PC-9 (cell line): ENCODE measurements around the gene MYLK. TPM values are rescaled to one million over a fixed set of nuclear protein-coding genes. Genes with fewer than 3 reads are reported as not detected.

ENCODE experiments used
- BruUV-seq: library from RNA; stranded (reverse); fragments of 400-500 nt; replicated peaks from 2 replicates; lab custom pipeline; 2021; lab: Mats Ljungman, UMichigan
- CTCF ChIA-PET: fragments of 300-600 bp; sonication (Branson Sonifier 250); formaldehyde crosslinking; loops from one replicate; lab custom pipeline; 2022; ENCODE audit warnings: antibody characterized with exemption; lab: Charles Lee
- POLR2A ChIA-PET: fragments of 300-600 bp; sonication (Branson Sonifier 250); formaldehyde crosslinking; loops from one replicate; lab custom pipeline; 2022; ENCODE audit warnings: antibody characterized with exemption; ENCODE audit not compliant: unreplicated experiment; lab: Charles Lee
- DNase-seq, 2 experiments: peaks; one replicate each; pipeline versions ENCODE4 v3.0.0 to v3.0.0-alpha.2; 2015 to 2022; ENCODE audit warnings: mixed read lengths in 1 of 2
- H2AFZ ChIP-seq: fragments of 200-600 bp; sonication (generic); 2 replicates; pipeline ENCODE4 v1.8.1; 2017; ENCODE audit warnings: antibody characterized with exemption
- H3F3A ChIP-seq: fragments of 200-600 bp; sonication (generic); 2 replicates; pipeline ENCODE4 v1.8.1; 2017; ENCODE audit warnings: antibody characterized with exemption, mild to moderate bottlenecking, low read depth; ENCODE audit not compliant: insufficient read depth
- H3K27ac ChIP-seq: fragments of 200-600 bp; sonication (generic); 2 replicates; pipeline ENCODE4 v1.6.1; 2016; ENCODE audit warnings: mixed run types
- H3K27me3 ChIP-seq: fragments of 200-600 bp; sonication (generic); 2 replicates; pipeline ENCODE4 v1.6.1; 2016; ENCODE audit warnings: low read depth, mixed run types; ENCODE audit not compliant: insufficient read depth
- H3K36me3 ChIP-seq: fragments of 200-600 bp; sonication (generic); 2 replicates; pipeline ENCODE4 v1.6.1; 2016; ENCODE audit warnings: low read depth, mixed run types
- H3K4me1 ChIP-seq: fragments of 200-600 bp; sonication (generic); replicated peaks from 2 replicates; pipeline ENCODE4 v1.6.1; 2016; ENCODE audit warnings: mixed run types; ENCODE audit not compliant: insufficient read depth
- H3K4me2 ChIP-seq: fragments of 200-600 bp; sonication (generic); 2 replicates; pipeline ENCODE4 v1.6.1; 2017; ENCODE audit warnings: mixed run types
- H3K4me3 ChIP-seq: fragments of 200-600 bp; sonication (generic); 2 replicates; pipeline ENCODE4 v1.6.1; 2016; ENCODE audit warnings: mixed run types
- H3K79me2 ChIP-seq: fragments of 200-600 bp; sonication (generic); 2 replicates; pipeline ENCODE4 v1.6.1; 2017; ENCODE audit warnings: low read depth, mixed run types
- H3K9me2 ChIP-seq: fragments of 200-600 bp; sonication (generic); 2 replicates; pipeline ENCODE4 v1.8.1; 2017; ENCODE audit warnings: mild to moderate bottlenecking; ENCODE audit not compliant: insufficient read depth
- H3K9me3 ChIP-seq: fragments of 200-600 bp; sonication (generic); 2 replicates; pipeline ENCODE4 v1.8.1; 2016; ENCODE audit warnings: low read depth; ENCODE audit not compliant: insufficient read depth
- H4K20me1 ChIP-seq: fragments of 200-600 bp; sonication (generic); 2 replicates; pipeline ENCODE4 v1.8.1; 2017; ENCODE audit not compliant: insufficient read depth
- EZH2 ChIP-seq: fragments of 200-600 bp; sonication (generic); IDR thresholded peaks from 2 replicates; pipeline ENCODE4 v1.8.0; 2017; ENCODE audit warnings: antibody characterized with exemption, low read depth
- intact Hi-C: fragments of 100-400 bp; cut with micrococcal nuclease; formaldehyde crosslinking; loops from one replicate; pipeline ENCODE4 v1.10.0; 2022; ENCODE audit not compliant: unreplicated experiment
- total RNA-seq: library from RNA; stranded (reverse); gene quantifications from 2 replicates; pipeline ENCODE4 v1.2.3, GENCODE V29; 2021
- TF ChIP-seq, protein P1 (sequence below): fragments of 200-600 bp; sonication (generic); conservative IDR thresholded peaks from 2 replicates; pipeline ENCODE4 v1.6.1; 2017; ENCODE audit warnings: mixed run types, antibody characterized with exemption, mild to moderate bottlenecking, moderate library complexity

The MYLK gene
- total RNA-seq, 1 experiment from 2014 or later: 0.72 TPM

GRCh38 chr3:123657568-123657967 lies 226.6 kb downstream of the MYLK start:
- Histone ChIP-seq H3K4me1 (no peaks in the 10 kb centered on the region; the same call in 1 of the 2 replicates), H2AFZ (no peak overlapping the region), H3K27ac (no peak overlapping the region), H3K9me3 (no peaks in the 10 kb centered on the region), H3K36me3 (no peaks in the 10 kb centered on the region), H3K4me2 (no peak overlapping the region), H3K79me2 (no peaks in the 10 kb centered on the region), H4K20me1 (no peaks in the 10 kb centered on the region), H3K9me2 (no peaks in the 10 kb centered on the region), H3K4me3 (no peak overlapping the region), H3K27me3 (peaks cover 8% of the 10 kb centered on the region; the same call in 1 of the 2 replicates), H3F3A (no peaks in the 10 kb centered on the region)
- ChIA-PET CTCF (interaction anchor here (0.7 kb wide), 1 partner anchor 60 kb away, joined by 3 read pairs; no protein-coding TSS in a partner anchor), POLR2A (no interaction called here)
- TF ChIP-seq, protein P1, sequence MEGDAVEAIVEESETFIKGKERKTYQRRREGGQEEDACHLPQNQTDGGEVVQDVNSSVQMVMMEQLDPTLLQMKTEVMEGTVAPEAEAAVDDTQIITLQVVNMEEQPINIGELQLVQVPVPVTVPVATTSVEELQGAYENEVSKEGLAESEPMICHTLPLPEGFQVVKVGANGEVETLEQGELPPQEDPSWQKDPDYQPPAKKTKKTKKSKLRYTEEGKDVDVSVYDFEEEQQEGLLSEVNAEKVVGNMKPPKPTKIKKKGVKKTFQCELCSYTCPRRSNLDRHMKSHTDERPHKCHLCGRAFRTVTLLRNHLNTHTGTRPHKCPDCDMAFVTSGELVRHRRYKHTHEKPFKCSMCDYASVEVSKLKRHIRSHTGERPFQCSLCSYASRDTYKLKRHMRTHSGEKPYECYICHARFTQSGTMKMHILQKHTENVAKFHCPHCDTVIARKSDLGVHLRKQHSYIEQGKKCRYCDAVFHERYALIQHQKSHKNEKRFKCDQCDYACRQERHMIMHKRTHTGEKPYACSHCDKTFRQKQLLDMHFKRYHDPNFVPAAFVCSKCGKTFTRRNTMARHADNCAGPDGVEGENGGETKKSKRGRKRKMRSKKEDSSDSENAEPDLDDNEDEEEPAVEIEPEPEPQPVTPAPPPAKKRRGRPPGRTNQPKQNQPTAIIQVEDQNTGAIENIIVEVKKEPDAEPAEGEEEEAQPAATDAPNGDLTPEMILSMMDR: no peak
- TF ChIP-seq EZH2: no peak
- no peak for DNase-seq
- intact Hi-C loops: no loop called here
- BruUV-seq: no TSS peak

- BruUV-seq: no TSS peak
- H4K20me1 ChIP-seq: no peaks in the 10 kb centered on the region
- H3K4me1 ChIP-seq: no peaks in the 10 kb centered on the region; the same call in 1 of the 2 replicates
- no peak for TF ChIP-seq EZH2
- TF ChIP-seq, protein P1: no peak
- H3K4me2 ChIP-seq: no peak overlapping the region
- POLR2A ChIA-PET: no interaction called here
- H3K79me2 ChIP-seq: no peaks in the 10 kb centered on the region
- no peaks in the 10 kb centered on the region for H3K9me2 ChIP-seq
- intact Hi-C loops: no loop called here
- no peak overlapping the region for H3K4me3 ChIP-seq
- H3K36me3 ChIP-seq: no peaks in the 10 kb centered on the region
- no peak for DNase-seq
- CTCF ChIA-PET: interaction anchor here (0.7 kb wide), 1 partner anchor 61 kb away, joined by 3 read pairs; no protein-coding TSS in a partner anchor
- H3F3A ChIP-seq: no peaks in the 10 kb centered on the region
- H2AFZ ChIP-seq: no peak overlapping the region
- H3K9me3 ChIP-seq: no peaks in the 10 kb centered on the region
- peaks cover 8% of the 10 kb centered on the region; the same call in 1 of the 2 replicates for H3K27me3 ChIP-seq
- H3K27ac ChIP-seq: no peak overlapping the region
Observed at GRCh38 chr3:123657111-123657510, 227.0 kb downstream of the MYLK start.

DNA sequence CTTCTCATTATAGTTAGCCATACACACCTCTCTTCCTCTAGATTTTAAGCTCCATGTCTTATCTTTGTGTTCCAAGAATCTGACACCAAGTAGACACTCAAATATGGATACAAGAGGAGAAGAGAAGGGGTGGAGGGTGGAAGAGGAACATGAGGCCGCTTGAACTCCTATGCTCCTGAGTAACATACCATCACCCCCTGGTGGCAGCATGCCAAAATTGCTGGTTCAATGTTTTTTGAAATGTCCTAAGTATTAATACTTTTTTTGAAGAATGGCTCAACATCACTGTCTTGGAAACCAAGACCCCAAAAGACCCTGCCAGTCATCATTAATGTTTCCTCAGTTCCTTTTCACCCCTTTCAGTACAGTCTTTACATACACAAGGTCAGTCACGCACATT lies 227.4 kb downstream of the MYLK start:
- no peaks in the 10 kb centered on the region for H3K9me3 ChIP-seq
- no peak overlapping the region for H3K27ac ChIP-seq
- H3K4me3 ChIP-seq: no peak overlapping the region
- no TSS peak for BruUV-seq
- H3K27me3 ChIP-seq: peaks cover 8% of the 10 kb centered on the region; the same call in 1 of the 2 replicates
- TF ChIP-seq, protein P1: no peak
- no peak for TF ChIP-seq EZH2
- no peak overlapping the region for H3K4me2 ChIP-seq
- intact Hi-C loops: no loop called here
- H3F3A ChIP-seq: no peaks in the 10 kb centered on the region
- H3K4me1 ChIP-seq: no peaks in the 10 kb centered on the region; the same call in 1 of the 2 replicates
- DNase-seq: no peak
- no peaks in the 10 kb centered on the region for H4K20me1 ChIP-seq
- ChIA-PET POLR2A (no interaction called here), CTCF (no interaction called here)
- H3K79me2 ChIP-seq: no peaks in the 10 kb centered on the region
- no peaks in the 10 kb centered on the region for H3K36me3 ChIP-seq
- no peaks in the 10 kb centered on the region for H3K9me2 ChIP-seq
- H2AFZ ChIP-seq: no peak overlapping the region
